ENCODE results near the gene BIRC2.

The BIRC2 gene

GRCh38 chr11:102319544-102319943 is 27.5 kb upstream of the BIRC2 start:
- TF ChIP-seq EZH2phosphoT487 (IDR thresholded peaks at IDR 0.05; ENCODE audit: low read depth) (no peak), CTCF (IDR thresholded peaks at IDR 0.05; ENCODE audit: low read depth, low read length) (no peak)
- Histone ChIP-seq H3K9me3 (ENCODE audit: insufficient read depth, low read length) (no peaks in the 10 kb centered on the region), H3K4me3 (ENCODE audit: low read length) (peak overlapping the region; percentile 91), H3K36me3 (replicated peaks; ENCODE audit: low read depth, low read length) (peaks cover 36% of the 10 kb centered on the region), H4K20me1 (ENCODE audit: insufficient read depth, low read length) (peaks cover 48% of the 10 kb centered on the region), H3K27me3 (ENCODE audit: low read depth, low read length) (no peaks in the 10 kb centered on the region), H3K9ac (ENCODE audit: low read length) (peak overlapping the region; percentile 87), H2AFZ (ENCODE audit: low read depth, low read length) (no peak overlapping the region), H3K4me1 (ENCODE audit: low read length) (peaks cover 51% of the 10 kb centered on the region), H3K27ac (ENCODE audit: low read length) (peak overlapping the region; percentile 98), H3K4me2 (ENCODE audit: low read length) (peak overlapping the region; percentile 90), H3K79me2 (ENCODE audit: low read length) (peaks cover 71% of the 10 kb centered on the region)

GRCh38 chr11:102320188-102320587 is 26.8 kb upstream of the BIRC2 start:
- H3K27me3 ChIP-seq (ENCODE audit: low read depth, low read length), result no peaks in the 10 kb centered on the region
- TF ChIP-seq CTCF (IDR thresholded peaks at IDR 0.05; ENCODE audit: low read depth, low read length) (no peak), EZH2phosphoT487 (IDR thresholded peaks at IDR 0.05; ENCODE audit: low read depth) (no peak)
- H3K9ac ChIP-seq (ENCODE audit: low read length), result peak overlapping the region; percentile 87; the same call in 1 of the 2 replicates
- H3K27ac ChIP-seq (ENCODE audit: low read length), result peak overlapping the region; percentile 16; the same call in 1 of the 2 replicates
- peak overlapping the region; percentile 91 for H3K4me3 ChIP-seq (ENCODE audit: low read length)
- H3K79me2 ChIP-seq (ENCODE audit: low read length), result peaks cover 78% of the 10 kb centered on the region
- peak overlapping the region; percentile 90 for H3K4me2 ChIP-seq (ENCODE audit: low read length)
- H2AFZ ChIP-seq (ENCODE audit: low read depth, low read length), result no peak overlapping the region
- peaks cover 41% of the 10 kb centered on the region for H3K36me3 ChIP-seq (replicated peaks; ENCODE audit: low read depth, low read length)
- H3K4me1 ChIP-seq (ENCODE audit: low read length), result peaks cover 45% of the 10 kb centered on the region
- H3K9me3 ChIP-seq (ENCODE audit: insufficient read depth, low read length), result no peaks in the 10 kb centered on the region
- peaks cover 53% of the 10 kb centered on the region for H4K20me1 ChIP-seq (ENCODE audit: insufficient read depth, low read length)

GRCh38 chr11:102320679-102321078 is 26.3 kb upstream of the BIRC2 start:
- Histone ChIP-seq H3K9ac (ENCODE audit: low read length) (peak overlapping the region; percentile 87; the same call in 1 of the 2 replicates), H4K20me1 (ENCODE audit: insufficient read depth, low read length) (peaks cover 53% of the 10 kb centered on the region), H3K27me3 (ENCODE audit: low read depth, low read length) (no peaks in the 10 kb centered on the region), H3K79me2 (ENCODE audit: low read length) (peaks cover 78% of the 10 kb centered on the region), H3K27ac (ENCODE audit: low read length) (peak overlapping the region; percentile 16; the same call in 1 of the 2 replicates), H3K4me3 (ENCODE audit: low read length) (peak overlapping the region; percentile 91), H3K9me3 (ENCODE audit: insufficient read depth, low read length) (no peaks in the 10 kb centered on the region), H3K4me1 (ENCODE audit: low read length) (peaks cover 40% of the 10 kb centered on the region), H3K4me2 (ENCODE audit: low read length) (peak overlapping the region; percentile 90), H2AFZ (ENCODE audit: low read depth, low read length) (no peak overlapping the region), H3K36me3 (replicated peaks; ENCODE audit: low read depth, low read length) (peaks cover 41% of the 10 kb centered on the region)
- TF ChIP-seq EZH2phosphoT487 (IDR thresholded peaks at IDR 0.05; ENCODE audit: low read depth) (no peak), CTCF (IDR thresholded peaks at IDR 0.05; ENCODE audit: low read depth, low read length) (no peak)

GRCh38 chr11:102322560-102322959 is 24.5 kb upstream of the BIRC2 start:
- TF ChIP-seq EZH2phosphoT487 (IDR thresholded peaks at IDR 0.05; ENCODE audit: low read depth) (no peak), CTCF (IDR thresholded peaks at IDR 0.05; ENCODE audit: low read depth, low read length) (no peak)
- Histone ChIP-seq H3K36me3 (replicated peaks; ENCODE audit: low read depth, low read length) (peaks cover 49% of the 10 kb centered on the region), H4K20me1 (ENCODE audit: insufficient read depth, low read length) (peaks cover 61% of the 10 kb centered on the region), H3K27me3 (ENCODE audit: low read depth, low read length) (no peaks in the 10 kb centered on the region), H3K4me3 (ENCODE audit: low read length) (no peak overlapping the region), H3K9ac (ENCODE audit: low read length) (no peak overlapping the region), H2AFZ (ENCODE audit: low read depth, low read length) (no peak overlapping the region), H3K4me2 (ENCODE audit: low read length) (no peak overlapping the region), H3K79me2 (ENCODE audit: low read length) (peaks cover 75% of the 10 kb centered on the region), H3K4me1 (ENCODE audit: low read length) (peaks cover 30% of the 10 kb centered on the region), H3K9me3 (ENCODE audit: insufficient read depth, low read length) (no peaks in the 10 kb centered on the region), H3K27ac (ENCODE audit: low read length) (no peak overlapping the region)

Data from OCI-LY3 (cell line).